GM12878 (cell line): ENCODE measurements around the gene MYBPHL. TPM values are rescaled to one million over a fixed set of nuclear protein-coding genes. Genes with fewer than 3 reads are reported as not detected.
A peak's percentile ranks its signal among the peaks of the same experiment; 100 is the strongest.

Experiments
- ATAC-seq: fragments of 200-7000 bp; cut with Tn5 transposase; 3 replicates; pipeline ENCODE4 v1.9.1; 2020; ENCODE audit warnings: mild to moderate bottlenecking, moderate library complexity
- BruUV-seq: library from RNA; stranded (reverse); fragments of 400-500 nt; replicated peaks from 2 replicates; lab custom pipeline; 2021; lab: Mats Ljungman, UMichigan
- CTCF ChIA-PET: fragments of 300-600 bp; sonication (Branson Sonifier 250); formaldehyde crosslinking; extraction: SDS; loops from one replicate; lab custom pipeline; 2021; ENCODE audit warnings: inconsistent platforms; lab: Yijun Ruan, JAX
- POLR2A ChIA-PET: fragments of 350-600 bp; formaldehyde crosslinking; extraction: SDS; loops from one replicate; lab custom pipeline; 2021; ENCODE audit warnings: inconsistent platforms; lab: Charles Lee
- RAD21 ChIA-PET: fragments of 300-600 bp; sonication (Branson Sonifier 250); formaldehyde crosslinking; loops from one replicate; lab custom pipeline; 2023; ENCODE audit warnings: antibody characterized with exemption; ENCODE audit not compliant: unreplicated experiment; lab: Charles Lee
- SMC1A ChIA-PET: fragments of 300-600 bp; sonication (Branson Sonifier 250); formaldehyde crosslinking; loops from one replicate; lab custom pipeline; 2023; ENCODE audit not compliant: unreplicated experiment, uncharacterized antibody; lab: Charles Lee
- DNase-seq: peaks from one replicate; pipeline ENCODE4 v3.0.0-alpha.2; 2011; ENCODE audit warnings: low read depth, low spot score
- FAIRE-seq: peaks from 3 replicates; lab custom pipeline; 2011; peaks lifted over from hg19 to GRCh38; lab: Jason Lieb, UNC
- H2AFZ ChIP-seq: 2 replicates; pipeline ENCODE4 v1.6.0; 2011; ENCODE audit warnings: low read depth, low read length, control low read depth; ENCODE audit not compliant: control insufficient read depth
- H3K27ac ChIP-seq: 2 replicates; pipeline ENCODE4 v1.5.1; 2011; ENCODE audit warnings: control low read depth; ENCODE audit not compliant: control insufficient read depth, insufficient read depth
- H3K27me3 ChIP-seq, 2 experiments: replicated peaks in 1 of 2; 2 replicates each; pipeline versions ENCODE4 v1.6.0 to v1.6.1; 2011; ENCODE audit warnings: low read length in 1 of 2; ENCODE audit not compliant: control insufficient read depth in 2 of 2, insufficient read depth in 2 of 2
- H3K36me3 ChIP-seq, 2 experiments: 2 replicates each; pipeline ENCODE4 v1.5.1; 2011; ENCODE audit warnings: low read length in 1 of 2; ENCODE audit not compliant: control insufficient read depth in 2 of 2, insufficient read depth in 2 of 2
- H3K4me1 ChIP-seq: 2 replicates; pipeline ENCODE4 v1.6.1; 2011; ENCODE audit warnings: mild to moderate bottlenecking, low read length, moderate library complexity, mixed read lengths; ENCODE audit not compliant: control insufficient read depth, insufficient read depth
- H3K4me2 ChIP-seq: 2 replicates; pipeline ENCODE4 v1.6.0; 2011; ENCODE audit warnings: control low read depth; ENCODE audit not compliant: control insufficient read depth, insufficient read depth
- H3K4me3 ChIP-seq: fragments of 200-600 bp; sonication (generic); 2 replicates; pipeline ENCODE4 v1.5.1; 2016
- H3K79me2 ChIP-seq: 2 replicates; pipeline ENCODE4 v1.6.0; 2011; ENCODE audit warnings: low read length; ENCODE audit not compliant: control insufficient read depth, insufficient read depth
- H3K9ac ChIP-seq: 2 replicates; pipeline ENCODE4 v1.8.0; 2011; ENCODE audit warnings: low read length, control low read depth, mixed read lengths; ENCODE audit not compliant: control insufficient read depth, insufficient read depth
- H3K9me3 ChIP-seq: replicated peaks from 3 replicates; pipeline ENCODE4 v1.5.1; 2011; ENCODE audit warnings: mild to moderate bottlenecking, low read length; ENCODE audit not compliant: control insufficient read depth, insufficient read depth
- H4K20me1 ChIP-seq: 2 replicates; pipeline ENCODE4 v1.6.0; 2011; ENCODE audit not compliant: control insufficient read depth, insufficient read depth
- BHLHE40 ChIP-seq, 2 experiments: fragments of 450-650 bp in 1 of 2; IDR thresholded peaks; 2 replicates each; pipeline ENCODE4 v1.6.1; 2011 to 2017; ENCODE audit warnings: low read depth in 2 of 2, borderline replicate concordance in 1 of 2, improper control_type of control experiment in 1 of 2, low read length in 1 of 2, mild to moderate bottlenecking in 1 of 2
- CREB1 ChIP-seq: IDR thresholded peaks from 2 replicates; pipeline ENCODE4 v1.6.1; 2012; ENCODE audit warnings: low read depth, mild to moderate bottlenecking, inconsistent platforms
- DPF2 ChIP-seq: fragments of 450-650 bp; IDR thresholded peaks from 2 replicates; pipeline ENCODE4 v1.6.1; 2017; ENCODE audit warnings: mild to moderate bottlenecking
- IRF4 ChIP-seq: IDR thresholded peaks from 2 replicates; pipeline ENCODE4 v1.6.1; 2011; ENCODE audit warnings: low read depth, low read length
- MYB ChIP-seq: fragments of 150-350 bp; IDR thresholded peaks from 2 replicates; pipeline ENCODE4 v1.6.1; 2014; ENCODE audit warnings: mild to moderate bottlenecking, low read depth, low read length, borderline replicate concordance
- PML ChIP-seq: IDR thresholded peaks from 2 replicates; pipeline ENCODE4 v1.6.1; 2012; ENCODE audit warnings: low read length, inconsistent platforms
- RAD51 ChIP-seq: fragments of 450-650 bp; IDR thresholded peaks from 2 replicates; pipeline ENCODE4 v1.6.1; 2016; ENCODE audit warnings: moderate library complexity, mild to moderate bottlenecking, inconsistent platforms
- SMC3 ChIP-seq: IDR thresholded peaks from 2 replicates; pipeline ENCODE4 v1.6.1; 2011; ENCODE audit warnings: low read length, improper control_type of control experiment, borderline replicate concordance
- YBX1 ChIP-seq: fragments of 450-650 bp; IDR thresholded peaks from 2 replicates; pipeline ENCODE4 v1.6.1; 2016; ENCODE audit warnings: antibody characterized with exemption
- WGBS: methylation state at CpG from one replicate; pipeline ENCODE4 v1.1.6; 2016; ENCODE audit warnings: low lambda C conversion rate; ENCODE audit not compliant: insufficient replicate concordance, insufficient coverage; ENCODE audit errors: missing lambda C conversion rate; 5-methylcytosine and 5-hydroxymethylcytosine counted together
- in situ Hi-C: fragments of 300-500 bp; cut with MboI; formaldehyde crosslinking; loops from 9 replicates; pipeline ENCODE4 v1.14.3; 2018; ENCODE audit warnings: mixed read lengths
- intact Hi-C: fragments of 100-400 bp; cut with micrococcal nuclease; formaldehyde crosslinking; loops from one replicate; pipeline ENCODE4 v1.14.2; 2022; ENCODE audit not compliant: unreplicated experiment
- polyA plus RNA-seq, 11 experiments: library from polyadenylated mRNA; depleted of rRNA in 4 of 11; unstranded in 6 of 11; stranded (reverse) in 5 of 11; fragments of >200 nt; fragmentation: Nextera tagmentation in 4 of 11; fragmentation: Illumina TruSeq in 1 of 11; extraction: Ambion mirVana in 4 of 11; extraction: Trizol in 1 of 11; gene quantifications; 1 replicate in 1 of 11; 2 replicates in 10 of 11; pipeline versions ENCODE4 v1.2.1 to v1.2.3, GENCODE V29; 2011 to 2016; ENCODE audit warnings: inconsistent platforms in 2 of 11, missing spikeins in 2 of 11, low read depth in 1 of 11
- total RNA-seq, 4 experiments: library from RNA; depleted of rRNA in 3 of 4; stranded (reverse); fragments of >200 nt in 3 of 4; fragmentation: Illumina TruSeq in 1 of 4; extraction: Trizol in 1 of 4; gene quantifications; 2 replicates each; pipeline versions ENCODE4 v1.2.1 to v1.2.3, GENCODE V29; 2013 to 2021
- TF ChIP-seq, protein P1 (sequence below): fragments of 450-650 bp; IDR thresholded peaks from 2 replicates; pipeline ENCODE4 v1.6.1; 2016; ENCODE audit warnings: mild to moderate bottlenecking
- TF ChIP-seq, protein P2 (sequence below), 3 experiments: IDR thresholded peaks in 2 of 3; conservative IDR thresholded peaks in 1 of 3; 2 replicates each; pipeline ENCODE4 v1.5.1; 2011; ENCODE audit warnings: low read depth in 3 of 3, low read length in 3 of 3, mild to moderate bottlenecking in 3 of 3, control low read depth in 2 of 3, moderate library complexity in 2 of 3, inconsistent platforms in 1 of 3, mixed read lengths in 1 of 3; ENCODE audit not compliant: control insufficient read depth in 2 of 3, insufficient read depth in 1 of 3; ENCODE audit errors: extremely low read depth in 1 of 3
- TF ChIP-seq, protein P3 (sequence below): fragments of 450-650 bp; IDR thresholded peaks from 2 replicates; pipeline ENCODE4 v1.6.1; 2017; ENCODE audit warnings: mild to moderate bottlenecking, moderate library complexity
- TF ChIP-seq, protein P4 (sequence below): fragments of 450-650 bp; IDR thresholded peaks from 2 replicates; pipeline ENCODE4 v1.6.1; 2016; ENCODE audit warnings: mild to moderate bottlenecking

The MYBPHL gene
- total and polyA plus RNA-seq, 10 of the 15 experiments (the other 5 are each of a cell fraction or from before 2014, with no cell fraction given), result 0.16 to 0.75 (median 0.54) TPM; not detected in 7

DNA sequence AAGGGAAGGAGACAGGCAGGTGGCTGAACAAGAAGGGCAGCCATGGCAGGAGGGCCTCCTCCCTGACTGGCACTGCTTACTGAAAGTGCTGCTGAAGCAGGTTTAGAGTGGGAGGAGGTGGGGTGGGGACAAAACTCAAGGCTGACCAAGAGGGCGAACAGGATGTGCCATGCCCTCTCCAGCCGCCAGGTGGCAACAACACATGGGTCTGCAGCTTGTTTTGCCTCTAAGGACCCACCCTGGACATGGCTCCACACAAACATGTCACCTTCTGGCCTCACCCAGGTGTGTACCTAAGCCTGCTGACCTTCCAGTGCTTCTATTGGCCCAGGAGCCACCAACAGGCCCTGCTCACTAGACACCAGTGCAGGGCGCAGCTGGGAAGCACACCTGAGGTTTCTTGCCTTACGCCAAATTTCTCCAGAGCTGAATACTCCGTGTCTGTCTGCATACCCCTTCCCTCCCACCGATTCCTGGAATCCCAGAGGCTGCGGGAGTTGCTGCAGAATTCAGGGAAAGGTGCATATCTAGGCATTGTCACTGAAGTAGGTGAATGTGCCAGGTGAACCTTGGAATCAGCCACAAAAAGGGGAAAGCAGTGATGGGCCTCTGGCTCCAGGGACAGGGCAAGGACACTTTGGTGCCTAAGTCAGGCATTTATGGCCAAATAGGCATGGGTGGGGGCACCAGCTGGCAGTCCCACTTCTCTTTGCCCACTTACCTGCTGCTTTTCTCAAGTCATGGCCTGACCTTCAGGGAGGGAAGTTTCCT is 29.2 kb downstream of the MYBPHL start:
- H2AFZ ChIP-seq, result peak overlapping the region; percentile 45; the same call in 1 of the 2 replicates
- peaks cover 0 to 1% of the 10 kb centered on the region in 2 experiments; a peak in 1 of 4 replicates for H3K27me3 ChIP-seq
- FAIRE-seq, result peak; percentile 93
- POLR2A ChIA-PET, result no interaction called here
- no peaks in the 10 kb centered on the region for H3K9me3 ChIP-seq
- no peak overlapping the region for H3K4me3 ChIP-seq
- H3K79me2 ChIP-seq, result no peaks in the 10 kb centered on the region
- in situ Hi-C loops, result no loop called here
- H3K4me1 ChIP-seq, result no peaks in the 10 kb centered on the region; the same call in none of the 2 replicates
- DNase-seq, result peak; percentile 54
- ATAC-seq, result peak; percentile 94
- no peak overlapping the region for H3K27ac ChIP-seq
- no peaks in the 10 kb centered on the region for H4K20me1 ChIP-seq
- SMC1A ChIA-PET, result interaction anchor here (0.6 to 5.1 kb wide), 12 partner anchors 13 to 257 kb away, joined by 3 to 113 read pairs (median 4); partner anchors contain the start of gene SORT1
- no peak overlapping the region for H3K4me2 ChIP-seq
- intact Hi-C loops, result loop anchor here (1.0 kb wide), 2 partner anchors 122 to 255 kb away; no protein-coding TSS in a partner anchor
- 43% methylated on average over 7 of the region's 7 CpGs for WGBS
- H3K9ac ChIP-seq, result no peak overlapping the region
- CTCF ChIA-PET, result interaction anchor here (0.6 to 5.3 kb wide), 28 partner anchors 8 to 363 kb away, joined by 3 to 241 read pairs (median 3); partner anchors contain the start of genes SARS1 and SORT1
- no peaks in the 10 kb centered on the region for H3K36me3 ChIP-seq
- RAD21 ChIA-PET, result interaction anchor here (0.6 to 5.1 kb wide), 10 partner anchors 11 to 255 kb away, joined by 3 to 87 read pairs (median 4); partner anchors contain the start of genes AMIGO1 and SORT1
- BruUV-seq, result no TSS peak
- TF ChIP-seq CREB1 (no peak), RAD51 (no peak), SMC3 (peak; percentile 96), MYB (no peak), BHLHE40 (IDR thresholded peaks at IDR 0.05; ENCODE audit: borderline replicate concordance in 1 of 2, low read depth in 2 of 2, low read length in 1 of 2) (0 out of 4 replicates have a peak, but pooled peaks have one; percentile 5 to 30), IRF4 (0 out of 2 replicates have a peak, but pooled peaks have one; percentile 53), YBX1 (no peak), DPF2 (no peak), PML (no peak)
- TF ChIP-seq, protein P1, sequence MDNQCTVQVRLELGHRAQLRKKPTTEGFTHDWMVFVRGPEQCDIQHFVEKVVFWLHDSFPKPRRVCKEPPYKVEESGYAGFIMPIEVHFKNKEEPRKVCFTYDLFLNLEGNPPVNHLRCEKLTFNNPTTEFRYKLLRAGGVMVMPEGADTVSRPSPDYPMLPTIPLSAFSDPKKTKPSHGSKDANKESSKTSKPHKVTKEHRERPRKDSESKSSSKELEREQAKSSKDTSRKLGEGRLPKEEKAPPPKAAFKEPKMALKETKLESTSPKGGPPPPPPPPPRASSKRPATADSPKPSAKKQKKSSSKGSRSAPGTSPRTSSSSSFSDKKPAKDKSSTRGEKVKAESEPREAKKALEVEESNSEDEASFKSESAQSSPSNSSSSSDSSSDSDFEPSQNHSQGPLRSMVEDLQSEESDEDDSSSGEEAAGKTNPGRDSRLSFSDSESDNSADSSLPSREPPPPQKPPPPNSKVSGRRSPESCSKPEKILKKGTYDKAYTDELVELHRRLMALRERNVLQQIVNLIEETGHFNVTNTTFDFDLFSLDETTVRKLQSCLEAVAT, result no peak
- TF ChIP-seq, protein P2, sequence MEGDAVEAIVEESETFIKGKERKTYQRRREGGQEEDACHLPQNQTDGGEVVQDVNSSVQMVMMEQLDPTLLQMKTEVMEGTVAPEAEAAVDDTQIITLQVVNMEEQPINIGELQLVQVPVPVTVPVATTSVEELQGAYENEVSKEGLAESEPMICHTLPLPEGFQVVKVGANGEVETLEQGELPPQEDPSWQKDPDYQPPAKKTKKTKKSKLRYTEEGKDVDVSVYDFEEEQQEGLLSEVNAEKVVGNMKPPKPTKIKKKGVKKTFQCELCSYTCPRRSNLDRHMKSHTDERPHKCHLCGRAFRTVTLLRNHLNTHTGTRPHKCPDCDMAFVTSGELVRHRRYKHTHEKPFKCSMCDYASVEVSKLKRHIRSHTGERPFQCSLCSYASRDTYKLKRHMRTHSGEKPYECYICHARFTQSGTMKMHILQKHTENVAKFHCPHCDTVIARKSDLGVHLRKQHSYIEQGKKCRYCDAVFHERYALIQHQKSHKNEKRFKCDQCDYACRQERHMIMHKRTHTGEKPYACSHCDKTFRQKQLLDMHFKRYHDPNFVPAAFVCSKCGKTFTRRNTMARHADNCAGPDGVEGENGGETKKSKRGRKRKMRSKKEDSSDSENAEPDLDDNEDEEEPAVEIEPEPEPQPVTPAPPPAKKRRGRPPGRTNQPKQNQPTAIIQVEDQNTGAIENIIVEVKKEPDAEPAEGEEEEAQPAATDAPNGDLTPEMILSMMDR (IDR thresholded peaks at IDR 0.05 in 2 of 3, conservative IDR thresholded peaks at IDR 0.05 in 1 of 3; ENCODE audit: control insufficient read depth in 2 of 3, extremely low read depth in 1 of 3, insufficient read depth in 1 of 3, low read depth in 3 of 3, low read length in 3 of 3), result peak; percentile 92 to 97 (median 97); a peak in 5 of 6 replicates
- TF ChIP-seq, protein P3, sequence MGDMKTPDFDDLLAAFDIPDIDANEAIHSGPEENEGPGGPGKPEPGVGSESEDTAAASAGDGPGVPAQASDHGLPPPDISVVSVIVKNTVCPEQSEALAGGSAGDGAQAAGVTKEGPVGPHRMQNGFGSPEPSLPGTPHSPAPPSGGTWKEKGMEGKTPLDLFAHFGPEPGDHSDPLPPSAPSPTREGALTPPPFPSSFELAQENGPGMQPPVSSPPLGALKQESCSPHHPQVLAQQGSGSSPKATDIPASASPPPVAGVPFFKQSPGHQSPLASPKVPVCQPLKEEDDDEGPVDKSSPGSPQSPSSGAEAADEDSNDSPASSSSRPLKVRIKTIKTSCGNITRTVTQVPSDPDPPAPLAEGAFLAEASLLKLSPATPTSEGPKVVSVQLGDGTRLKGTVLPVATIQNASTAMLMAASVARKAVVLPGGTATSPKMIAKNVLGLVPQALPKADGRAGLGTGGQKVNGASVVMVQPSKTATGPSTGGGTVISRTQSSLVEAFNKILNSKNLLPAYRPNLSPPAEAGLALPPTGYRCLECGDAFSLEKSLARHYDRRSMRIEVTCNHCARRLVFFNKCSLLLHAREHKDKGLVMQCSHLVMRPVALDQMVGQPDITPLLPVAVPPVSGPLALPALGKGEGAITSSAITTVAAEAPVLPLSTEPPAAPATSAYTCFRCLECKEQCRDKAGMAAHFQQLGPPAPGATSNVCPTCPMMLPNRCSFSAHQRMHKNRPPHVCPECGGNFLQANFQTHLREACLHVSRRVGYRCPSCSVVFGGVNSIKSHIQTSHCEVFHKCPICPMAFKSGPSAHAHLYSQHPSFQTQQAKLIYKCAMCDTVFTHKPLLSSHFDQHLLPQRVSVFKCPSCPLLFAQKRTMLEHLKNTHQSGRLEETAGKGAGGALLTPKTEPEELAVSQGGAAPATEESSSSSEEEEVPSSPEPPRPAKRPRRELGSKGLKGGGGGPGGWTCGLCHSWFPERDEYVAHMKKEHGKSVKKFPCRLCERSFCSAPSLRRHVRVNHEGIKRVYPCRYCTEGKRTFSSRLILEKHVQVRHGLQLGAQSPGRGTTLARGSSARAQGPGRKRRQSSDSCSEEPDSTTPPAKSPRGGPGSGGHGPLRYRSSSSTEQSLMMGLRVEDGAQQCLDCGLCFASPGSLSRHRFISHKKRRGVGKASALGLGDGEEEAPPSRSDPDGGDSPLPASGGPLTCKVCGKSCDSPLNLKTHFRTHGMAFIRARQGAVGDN, result no peak
- TF ChIP-seq, protein P4, sequence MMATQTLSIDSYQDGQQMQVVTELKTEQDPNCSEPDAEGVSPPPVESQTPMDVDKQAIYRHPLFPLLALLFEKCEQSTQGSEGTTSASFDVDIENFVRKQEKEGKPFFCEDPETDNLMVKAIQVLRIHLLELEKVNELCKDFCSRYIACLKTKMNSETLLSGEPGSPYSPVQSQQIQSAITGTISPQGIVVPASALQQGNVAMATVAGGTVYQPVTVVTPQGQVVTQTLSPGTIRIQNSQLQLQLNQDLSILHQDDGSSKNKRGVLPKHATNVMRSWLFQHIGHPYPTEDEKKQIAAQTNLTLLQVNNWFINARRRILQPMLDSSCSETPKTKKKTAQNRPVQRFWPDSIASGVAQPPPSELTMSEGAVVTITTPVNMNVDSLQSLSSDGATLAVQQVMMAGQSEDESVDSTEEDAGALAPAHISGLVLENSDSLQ, result peak; percentile 47; the same call in 1 of the 2 replicates
